Stimulated activated CD8-positive, alpha-beta memory T cell treated with anti-CD3 and anti-CD28 coated beads, Interleukin-7, amount 100 ng/mL, for 48 hours (primary cell): ENCODE results near the gene GRP.
"Not testable (repeated sequence)": the region's sequence is repeated elsewhere in the genome, so short reads cannot be mapped to it uniquely, and the experiment has no call there.

ENCODE experiments used
- DNase-seq, 2 donors: peaks; one replicate each; pipeline ENCODE4 v3.0.0-alpha.2; 2020; ENCODE audit warnings: low read depth in 1 of 2; ENCODE audit errors: extremely low read depth in 1 of 2

Gene GRP

GRCh38 chr18:59228351-59228750, 8.4 kb downstream of the GRP start:
- no peak for DNase-seq

- DNase-seq: no peak
Measured at GRCh38 chr18:59229191-59229590, 9.2 kb downstream of the GRP start.

DNA sequence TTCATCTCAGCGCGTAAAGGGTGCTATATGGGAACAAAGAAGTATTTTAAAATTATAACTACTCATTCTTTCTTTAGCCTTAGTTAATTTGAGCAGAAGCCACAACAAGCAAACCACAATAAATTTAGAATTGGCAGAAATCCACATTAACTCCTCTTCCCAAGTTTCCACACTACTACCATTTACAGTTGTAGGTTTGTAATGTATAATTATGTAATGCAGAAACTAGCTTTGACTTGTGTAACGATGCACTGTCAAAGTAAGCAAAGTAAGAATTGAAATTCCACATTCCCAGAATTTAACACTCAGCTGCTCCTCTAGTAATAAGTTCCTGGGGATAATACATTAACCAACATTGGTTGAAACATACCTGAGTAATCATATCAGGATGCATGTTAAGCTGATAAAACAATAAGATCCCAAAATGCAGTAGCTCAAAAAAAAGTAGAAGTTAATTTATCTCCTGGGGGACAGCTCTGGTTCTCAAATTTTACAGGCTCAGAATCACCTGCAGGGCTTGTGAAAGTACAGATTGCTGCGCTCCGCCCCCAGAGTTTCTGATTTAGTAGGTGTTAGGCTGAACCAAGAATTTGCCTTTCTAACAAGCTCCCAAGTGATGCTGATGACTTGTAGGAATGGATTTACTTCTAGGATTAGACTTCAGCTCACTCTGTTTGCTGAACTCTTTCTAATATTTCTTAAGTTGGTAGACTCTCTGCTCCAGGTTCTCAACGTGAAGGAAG, 9.9 kb downstream of the GRP start:
- no peak for DNase-seq

DNA sequence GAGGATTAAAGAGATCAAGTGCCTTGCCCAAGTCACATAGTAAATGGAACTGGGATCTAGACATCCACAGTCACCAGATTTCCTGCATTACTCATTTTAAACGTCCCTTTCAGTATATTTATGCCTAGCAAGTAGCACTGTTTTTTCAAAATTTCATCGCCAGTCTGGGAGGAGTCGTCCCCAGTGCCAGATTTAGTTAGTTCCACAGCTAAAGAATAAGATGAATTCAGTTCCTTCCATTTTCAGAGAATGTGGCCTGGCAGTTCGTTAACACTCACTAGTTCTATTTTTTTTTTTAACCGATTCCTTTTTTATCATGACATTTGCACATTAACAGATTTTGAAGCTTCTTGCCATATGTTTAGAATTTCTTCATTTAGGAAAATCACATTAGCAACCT, 11.2 kb downstream of the GRP start:
- no peak for DNase-seq

GRCh38 chr18:59231877-59232276, 11.9 kb downstream of the GRP start:
- no peak for DNase-seq

- no peak for DNase-seq
Measured at GRCh38 chr18:59232309-59233016, 12.5 kb downstream of the GRP start.

DNA sequence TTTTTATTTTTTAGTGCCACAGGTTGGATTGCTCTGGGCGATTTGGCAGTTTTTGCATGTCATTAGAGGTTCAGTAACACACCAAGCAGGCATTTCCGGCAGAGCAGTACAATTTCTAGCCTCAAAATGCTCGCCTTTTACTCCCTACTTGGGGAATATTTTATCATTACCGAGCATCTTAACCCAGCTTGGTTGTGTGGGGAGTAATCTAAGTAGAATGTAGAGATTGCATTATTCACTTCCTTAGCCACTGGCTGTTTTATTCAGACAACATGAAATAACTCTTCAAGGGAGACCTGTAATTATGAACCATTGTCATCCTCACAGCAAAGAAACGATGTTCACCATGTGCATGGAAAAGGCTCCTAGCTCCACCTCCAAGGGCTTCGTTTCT, 13.1 kb downstream of the GRP start:
- DNase-seq: no peak

DNA sequence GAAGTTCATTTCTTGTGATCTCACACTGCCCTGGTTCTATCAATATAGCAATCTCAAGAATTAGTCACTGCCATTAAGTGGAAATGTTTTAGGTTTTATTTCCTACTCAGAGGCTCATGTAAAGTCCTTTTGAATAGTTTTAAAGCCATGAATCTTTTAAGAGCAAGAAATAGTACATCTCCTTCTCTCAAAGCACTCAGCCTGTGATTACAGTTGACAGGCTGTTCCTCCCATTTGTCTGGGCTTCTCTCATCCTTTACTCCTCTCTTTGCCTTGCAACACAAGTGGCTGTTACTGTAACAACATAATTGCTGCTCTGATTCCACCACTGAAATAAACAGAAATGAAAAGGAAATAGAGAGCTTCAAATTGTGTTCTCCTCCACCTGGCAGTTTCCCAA, 18.4 kb downstream of the GRP start:
- DNase-seq: no peak

- DNase-seq: no peak
Measured at GRCh38 chr18:59239642-59240041, 19.7 kb downstream of the GRP start.

- no peak for DNase-seq
Measured at GRCh38 chr18:59242906-59243305, 22.9 kb downstream of the GRP start.

DNA sequence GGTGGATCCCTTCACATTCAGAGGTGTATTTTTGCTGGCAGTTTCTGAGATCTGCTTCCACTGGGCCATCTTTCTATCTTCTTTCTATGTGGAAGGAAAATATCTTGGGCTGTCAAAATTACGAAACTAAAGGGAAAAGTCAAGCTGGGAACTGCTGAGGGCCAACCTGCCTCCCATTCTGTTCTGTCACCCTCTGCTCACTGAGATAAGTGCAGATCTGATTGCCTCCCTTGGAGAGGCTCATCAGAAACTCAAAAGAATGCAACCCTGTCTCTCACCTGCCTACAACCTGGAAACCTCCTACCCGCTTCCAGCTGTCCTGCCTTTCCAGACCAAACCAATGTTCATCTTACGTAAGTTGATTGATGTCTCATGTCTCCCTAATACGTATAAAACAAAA, 26.8 kb downstream of the GRP start:
- DNase-seq: no peak

DNA sequence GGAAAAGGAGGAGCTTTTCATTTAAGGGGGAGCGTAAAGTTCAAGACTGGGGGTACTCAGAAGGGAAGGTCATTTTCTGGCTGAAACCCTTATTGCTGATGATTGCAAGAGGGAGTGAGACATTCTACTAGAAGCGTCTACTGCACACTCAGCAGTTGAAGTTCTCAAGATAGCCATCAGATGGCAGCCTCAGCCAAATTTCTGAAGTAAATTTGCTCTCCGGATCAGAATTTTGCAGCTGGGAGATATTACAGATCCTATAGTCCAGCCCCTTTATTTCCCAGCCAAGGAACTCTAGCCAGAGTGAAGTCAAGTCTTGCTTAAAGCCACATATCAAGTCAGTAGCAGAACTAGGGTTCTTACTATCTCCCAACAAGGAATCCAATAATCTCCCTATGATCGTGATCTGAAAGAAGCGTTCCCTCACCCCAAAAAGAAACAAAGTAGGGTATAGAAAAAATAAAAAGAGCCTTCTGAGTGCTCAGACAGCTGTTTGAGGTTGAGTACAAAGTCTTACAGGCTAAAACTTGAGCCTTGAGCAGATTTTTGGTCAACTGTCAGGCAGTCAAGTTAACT, 29.3 kb downstream of the GRP start:
- no peak for DNase-seq

DNA sequence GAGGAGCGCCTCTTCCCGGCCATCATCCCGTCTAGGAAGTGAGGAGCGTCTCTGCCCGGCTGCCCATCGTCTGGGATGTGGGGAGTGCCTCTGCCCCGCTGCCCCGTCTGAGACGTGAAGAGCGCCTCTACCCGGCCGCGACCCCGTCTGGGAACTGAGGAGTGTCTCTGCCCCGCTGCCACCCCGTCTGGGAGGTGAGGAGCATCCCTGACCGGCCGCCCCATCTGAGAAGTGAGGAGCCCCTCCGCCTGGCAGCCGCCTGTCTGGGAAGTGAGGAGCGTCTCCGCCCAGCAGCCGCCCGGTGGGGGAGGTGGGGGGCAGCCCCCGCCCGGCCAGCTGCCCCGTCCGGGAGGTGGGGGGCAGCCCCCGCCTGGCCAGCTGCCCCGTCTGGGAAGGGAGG, 35.5 kb downstream of the GRP start:
- DNase-seq: not testable (repeated sequence)

- DNase-seq: not testable (repeated sequence)
Measured at GRCh38 chr18:59261842-59262241, 41.9 kb downstream of the GRP start.

DNA sequence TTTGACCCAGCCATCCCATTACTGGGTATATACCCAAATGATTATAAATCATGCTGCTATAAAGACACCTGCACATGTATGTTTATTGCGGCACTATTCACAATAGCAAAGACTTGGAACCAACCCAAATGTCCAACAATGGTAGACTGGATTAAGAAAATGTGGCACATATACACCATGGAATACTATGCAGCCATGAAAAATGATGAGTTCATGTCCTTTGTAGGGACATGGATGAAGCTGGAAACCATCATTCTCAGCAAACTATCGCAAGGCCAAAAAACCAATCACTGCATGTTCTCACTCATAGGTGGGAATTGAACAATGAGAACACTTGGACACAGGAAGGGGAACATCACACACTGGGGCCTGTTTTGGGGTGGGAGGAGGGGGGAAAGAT, 42.3 kb downstream of the GRP start:
- not testable (repeated sequence) for DNase-seq

DNA sequence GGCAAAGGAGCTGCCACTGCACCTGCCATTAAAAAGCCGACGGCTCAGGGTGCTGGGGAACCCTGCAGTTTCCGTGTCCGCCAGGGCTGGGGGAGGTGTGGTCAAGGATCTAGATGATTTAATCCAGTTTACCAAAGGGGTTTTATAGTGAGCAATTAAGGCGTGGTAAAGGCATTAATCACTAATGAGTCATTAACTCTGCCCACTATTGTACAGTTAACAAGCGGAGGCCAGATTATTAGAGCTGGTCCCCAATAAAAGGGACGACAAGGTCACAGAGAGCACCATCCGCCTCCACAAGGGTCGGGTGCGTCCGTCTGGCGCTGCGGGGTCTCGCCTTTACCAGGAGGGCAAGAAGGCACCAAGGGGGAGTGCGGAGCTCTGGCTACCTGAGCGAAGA, 43.7 kb downstream of the GRP start:
- no peak for DNase-seq

- no peak for DNase-seq
Measured at GRCh38 chr18:59264121-59264571, 44.2 kb downstream of the GRP start.

DNA sequence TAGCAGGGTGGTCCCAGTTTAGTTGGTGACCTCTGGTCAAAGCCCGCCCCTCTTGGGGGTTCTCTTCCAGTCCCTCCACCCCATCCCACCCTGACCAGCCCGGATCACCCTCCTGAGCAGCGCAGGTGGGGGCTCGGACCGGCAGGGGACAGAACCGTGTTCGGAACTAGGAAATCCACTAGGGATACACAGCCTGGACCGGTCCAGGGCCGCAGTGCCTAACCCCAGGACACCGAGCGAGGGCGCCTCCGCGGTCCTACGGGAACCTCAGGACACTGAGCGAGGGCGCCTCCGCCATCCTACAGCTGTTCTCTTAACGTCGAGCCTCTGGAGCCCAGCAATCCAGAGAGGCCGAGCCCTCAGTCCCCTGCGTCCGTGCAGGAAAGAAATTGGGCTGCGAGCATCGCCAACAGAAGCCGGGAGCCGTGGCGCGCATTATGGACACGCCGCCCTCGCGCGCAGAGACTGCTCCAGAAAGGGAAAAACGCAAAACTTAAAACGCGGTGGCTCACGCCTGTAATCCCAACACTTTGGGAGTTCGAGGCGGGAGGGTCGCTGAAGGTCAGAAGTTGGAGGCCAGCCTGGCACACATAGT, 44.8 kb downstream of the GRP start:
- no peak for DNase-seq

DNA sequence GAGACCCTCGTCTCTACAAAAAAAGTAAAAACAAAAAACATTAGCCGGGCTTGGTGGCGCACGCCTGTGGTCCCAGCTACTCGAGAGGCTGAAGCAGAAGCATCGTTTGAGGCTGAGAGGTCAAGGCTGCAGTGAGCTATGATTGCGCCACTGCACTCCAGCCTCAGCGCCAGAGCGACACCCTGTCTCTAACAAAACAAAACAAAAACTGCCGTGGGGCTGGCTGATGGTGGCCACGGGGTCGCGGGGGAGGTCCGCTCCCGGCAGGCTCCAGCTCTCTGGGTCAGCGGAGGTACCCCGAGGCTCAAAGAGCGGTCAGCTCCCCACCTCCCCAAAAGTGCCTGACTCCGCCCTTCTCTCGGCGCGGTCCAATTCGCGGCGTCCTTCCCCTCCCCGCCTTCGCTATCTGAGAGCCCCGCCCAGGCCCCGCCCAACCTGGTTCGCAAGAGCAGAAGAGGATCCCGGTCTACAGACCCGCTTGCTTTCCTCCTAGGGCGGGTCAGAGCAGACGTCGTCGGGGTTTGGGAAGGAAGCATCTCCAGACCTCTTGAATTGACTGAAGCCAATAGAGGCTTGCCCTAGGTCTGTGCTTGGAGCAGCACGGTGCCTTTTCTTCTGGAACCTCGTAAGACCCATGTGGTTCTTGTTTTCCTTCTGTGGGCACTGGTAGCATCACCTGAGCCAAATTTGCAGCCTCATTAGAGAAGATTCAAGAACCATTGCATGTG, 45.5 kb downstream of the GRP start:
- peak in 1 of 2 donors; percentile 29 for DNase-seq

DNA sequence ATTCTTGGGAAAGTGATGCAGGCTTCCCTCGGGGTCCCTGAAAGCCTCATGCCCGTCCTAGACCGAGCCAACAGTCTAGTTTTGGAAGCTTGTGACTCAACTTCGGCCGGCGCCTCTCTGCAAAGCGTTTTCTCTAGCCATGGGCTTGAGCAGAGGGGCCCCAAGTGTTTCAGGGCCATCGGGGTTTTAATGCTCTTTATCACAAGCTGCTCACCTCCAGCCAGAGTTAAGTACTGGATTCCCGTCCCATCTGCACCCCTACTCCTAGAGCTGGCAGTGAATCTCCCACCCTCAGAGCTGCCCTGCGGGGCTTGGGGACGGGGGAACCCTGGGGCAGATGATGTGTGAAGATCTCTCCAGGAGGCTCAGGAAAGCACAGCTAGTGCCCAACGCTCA, 46.0 kb downstream of the GRP start:
- no peak for DNase-seq

- no peak for DNase-seq
Measured at GRCh38 chr18:59266459-59266858, 46.5 kb downstream of the GRP start.
